Ishikawa (cell line): Measurements from ENCODE around the gene KIF16B.

Experiments
- CEBPB ChIP-seq: IDR thresholded peaks from 2 replicates; pipeline ENCODE4 v1.6.1; 2012
- EP300 ChIP-seq: IDR thresholded peaks from 2 replicates; pipeline ENCODE4 v1.6.1; 2012; ENCODE audit warnings: borderline replicate concordance
- FOXM1 ChIP-seq: IDR thresholded peaks from 2 replicates; pipeline ENCODE4 v1.6.1; 2012; ENCODE audit warnings: low read depth, borderline replicate concordance
- MAX ChIP-seq: IDR thresholded peaks from 2 replicates; pipeline ENCODE4 v1.6.1; 2012
- NFIC ChIP-seq: IDR thresholded peaks from 2 replicates; pipeline ENCODE4 v1.6.1; 2012
- RAD21 ChIP-seq: IDR thresholded peaks from 2 replicates; pipeline ENCODE4 v1.6.1; 2012; ENCODE audit warnings: low read depth
- REST ChIP-seq: IDR thresholded peaks from 2 replicates; pipeline ENCODE4 v1.6.1; 2012; ENCODE audit warnings: low read depth, mild to moderate bottlenecking
- TAF1 ChIP-seq: IDR thresholded peaks from 2 replicates; pipeline ENCODE4 v1.6.1; 2012; ENCODE audit warnings: low read depth, mild to moderate bottlenecking
- USF1 ChIP-seq: IDR thresholded peaks from 2 replicates; pipeline ENCODE4 v1.6.1; 2012
- YY1 ChIP-seq: IDR thresholded peaks from 2 replicates; pipeline ENCODE4 v1.6.1; 2012; ENCODE audit warnings: low read depth
- ZBTB7A ChIP-seq: IDR thresholded peaks from 2 replicates; pipeline ENCODE4 v1.6.1; 2012; ENCODE audit warnings: low read depth

- TF ChIP-seq NFIC (no peak), REST (no peak), YY1 (no peak), FOXM1 (no peak), TAF1 (no peak), CEBPB (no peak), EP300 (no peak), MAX (no peak), ZBTB7A (no peak), RAD21 (no peak), USF1 (no peak)
Measured at GRCh38 chr20:16526433-16527380, 46.5 kb downstream of the KIF16B start.
